Measurements from ENCODE around the gene OR6C75.
"Not testable (repeated sequence)": the region's sequence is repeated elsewhere in the genome, so short reads cannot be mapped to it uniquely, and the experiment has no call there.

OR6C75 gene

GRCh38 chr12:55362675-55363074, at the start of gene OR6C75:
Gene OR6C75 (plus strand): TSS chr12:55362975. CDS start chr12:55365111, 2,136 bp downstream.
- no peak for DNase-seq (ENCODE audit: low spot score)

GRCh38 chr12:55314043-55314442, 48.7 kb upstream of the OR6C75 start, which contains the start of gene OR6C1:
Gene OR6C1 (plus strand): TSS chr12:55314343. CDS start chr12:55320600, 6,257 bp downstream.
- DNase-seq (ENCODE audit: low spot score) = no peak

GRCh38 chr12:55320201-55320600, 42.6 kb upstream of the OR6C75 start:
- DNase-seq (ENCODE audit: low spot score) = no peak

- not testable (repeated sequence) for DNase-seq (ENCODE audit: low spot score)
Observed at GRCh38 chr12:55325801-55326200, 37.0 kb upstream of the OR6C75 start.

GRCh38 chr12:55330446-55330845, 32.3 kb upstream of the OR6C75 start, which contains the start of gene OR6C3:
Gene OR6C3 (plus strand): TSS chr12:55330746. CDS start chr12:55331701, 955 bp downstream.
- DNase-seq (ENCODE audit: low spot score) = no peak

GRCh38 chr12:55336002-55336401, 26.8 kb upstream of the OR6C75 start:
- no peak for DNase-seq (ENCODE audit: low spot score)

GRCh38 chr12:55355338-55355737, 7.4 kb upstream of the OR6C75 start:
- not testable (repeated sequence) for DNase-seq (ENCODE audit: low spot score)

GRCh38 chr12:55365086-55365485, 2.3 kb downstream of the OR6C75 start:
- no peak for DNase-seq (ENCODE audit: low spot score)

GRCh38 chr12:55372521-55372920, 9.7 kb downstream of the OR6C75 start:
- no peak for DNase-seq (ENCODE audit: low spot score)

GRCh38 chr12:55385891-55386290, 23.1 kb downstream of the OR6C75 start:
- DNase-seq (ENCODE audit: low spot score) = no peak

- no peak for DNase-seq (ENCODE audit: low spot score)
Observed at GRCh38 chr12:55392032-55392795, 29.4 kb downstream of the OR6C75 start.

GRCh38 chr12:55396326-55396725, 33.6 kb downstream of the OR6C75 start:
- no peak for DNase-seq (ENCODE audit: low spot score)

- no peak for DNase-seq (ENCODE audit: low spot score)
Observed at GRCh38 chr12:55400229-55400628, 37.5 kb downstream of the OR6C75 start, which contains the start of gene OR6C65. Gene OR6C65 (plus strand): TSS chr12:55400529. CDS start chr12:55400529, 0 bp downstream.

- no peak for DNase-seq (ENCODE audit: low spot score)
Observed at GRCh38 chr12:55407866-55408265, 45.1 kb downstream of the OR6C75 start.

- not testable (repeated sequence) for DNase-seq (ENCODE audit: low spot score)
Observed at GRCh38 chr12:55409133-55409532, 46.4 kb downstream of the OR6C75 start.

GRCh38 chr12:55412138-55412537, 49.4 kb downstream of the OR6C75 start:
- DNase-seq (ENCODE audit: low spot score) = not testable (repeated sequence)

GRCh38 chr12:55413498-55414388, 51.0 kb downstream of the OR6C75 start:
- DNase-seq (ENCODE audit: low spot score) = not testable (repeated sequence)

- not testable (repeated sequence) for DNase-seq (ENCODE audit: low spot score)
Observed at GRCh38 chr12:55414396-55414823, 51.6 kb downstream of the OR6C75 start.

GRCh38 chr12:55414889-55415288, 52.1 kb downstream of the OR6C75 start:
- DNase-seq (ENCODE audit: low spot score) = not testable (repeated sequence)

- no peak for DNase-seq (ENCODE audit: low spot score)
Observed at GRCh38 chr12:55416961-55417360, 54.2 kb downstream of the OR6C75 start.
